GM23338 (cell line): ENCODE measurements around the gene PER3.
A peak's percentile ranks its signal among the peaks of the same experiment; 100 is the strongest.

ENCODE experiments used
- CREB1 ChIP-seq: fragments of 250-450 bp; sonication (Bioruptor Pico); IDR thresholded peaks from 2 replicates; pipeline ENCODE4 v1.5.0; 2020; ENCODE audit warnings: low read depth, mild to moderate bottlenecking, moderate library complexity
- CTCF ChIP-seq, 2 experiments: fragments of 200-600 bp in 1 of 2; sonication (generic) in 1 of 2; conservative IDR thresholded peaks; 2 replicates each; pipeline versions ENCODE4 v1.5.1 to v1.6.1; 2016 to 2017; ENCODE audit warnings: antibody characterized with exemption in 2 of 2, low read depth in 2 of 2, mild to moderate bottlenecking in 2 of 2, moderate library complexity in 1 of 2
- ETS1 ChIP-seq: IDR thresholded peaks from 2 replicates; pipeline ENCODE4 v1.6.1; 2016; ENCODE audit warnings: antibody characterized with exemption
- EZH2 ChIP-seq: fragments of 200-600 bp; sonication (generic); IDR thresholded peaks from one replicate; pipeline ENCODE4 v1.8.0; 2017; ENCODE audit warnings: antibody characterized with exemption, mild to moderate bottlenecking, low read depth; ENCODE audit not compliant: unreplicated experiment
- EZH2phosphoT487 ChIP-seq: fragments of 200-600 bp; sonication (generic); IDR thresholded peaks from one replicate; pipeline ENCODE4 v1.8.1; 2018; ENCODE audit warnings: antibody characterized with exemption; ENCODE audit not compliant: unreplicated experiment
- JUNB ChIP-seq: IDR thresholded peaks from one replicate; pipeline ENCODE4 v1.6.1; 2016; ENCODE audit warnings: antibody characterized with exemption; ENCODE audit not compliant: unreplicated experiment
- NANOG ChIP-seq: IDR thresholded peaks from 2 replicates; pipeline ENCODE4 v1.6.1; 2016; ENCODE audit warnings: antibody characterized with exemption, borderline replicate concordance
- POLR2AphosphoS5 ChIP-seq: IDR thresholded peaks from 2 replicates; pipeline ENCODE4 v1.6.1; 2016; ENCODE audit warnings: antibody characterized with exemption, low read depth
- ZNF114 ChIP-seq: fragments of 250-450 bp; sonication (Bioruptor Pico); IDR thresholded peaks from 2 replicates; pipeline ENCODE4 v1.5.0; 2020; ENCODE audit warnings: mild to moderate bottlenecking, moderate library complexity
- TF ChIP-seq, protein P1 (sequence below): IDR thresholded peaks from one replicate; pipeline ENCODE4 v1.6.1; 2018; ENCODE audit warnings: antibody characterized with exemption; ENCODE audit not compliant: unreplicated experiment

- TF ChIP-seq CTCF (conservative IDR thresholded peaks at IDR 0.05; ENCODE audit: low read depth in 2 of 2) (no peak), JUNB (no peak), POLR2AphosphoS5 (peak; percentile 89), EZH2 (no peak), EZH2phosphoT487 (no peak), CREB1 (CRISPR knock-in tag) (peak; percentile 93), NANOG (no peak), ETS1 (peak; percentile 39; the same call in 1 of the 2 replicates), ZNF114 (CRISPR knock-in tag) (no peak)
- TF ChIP-seq, protein P1, sequence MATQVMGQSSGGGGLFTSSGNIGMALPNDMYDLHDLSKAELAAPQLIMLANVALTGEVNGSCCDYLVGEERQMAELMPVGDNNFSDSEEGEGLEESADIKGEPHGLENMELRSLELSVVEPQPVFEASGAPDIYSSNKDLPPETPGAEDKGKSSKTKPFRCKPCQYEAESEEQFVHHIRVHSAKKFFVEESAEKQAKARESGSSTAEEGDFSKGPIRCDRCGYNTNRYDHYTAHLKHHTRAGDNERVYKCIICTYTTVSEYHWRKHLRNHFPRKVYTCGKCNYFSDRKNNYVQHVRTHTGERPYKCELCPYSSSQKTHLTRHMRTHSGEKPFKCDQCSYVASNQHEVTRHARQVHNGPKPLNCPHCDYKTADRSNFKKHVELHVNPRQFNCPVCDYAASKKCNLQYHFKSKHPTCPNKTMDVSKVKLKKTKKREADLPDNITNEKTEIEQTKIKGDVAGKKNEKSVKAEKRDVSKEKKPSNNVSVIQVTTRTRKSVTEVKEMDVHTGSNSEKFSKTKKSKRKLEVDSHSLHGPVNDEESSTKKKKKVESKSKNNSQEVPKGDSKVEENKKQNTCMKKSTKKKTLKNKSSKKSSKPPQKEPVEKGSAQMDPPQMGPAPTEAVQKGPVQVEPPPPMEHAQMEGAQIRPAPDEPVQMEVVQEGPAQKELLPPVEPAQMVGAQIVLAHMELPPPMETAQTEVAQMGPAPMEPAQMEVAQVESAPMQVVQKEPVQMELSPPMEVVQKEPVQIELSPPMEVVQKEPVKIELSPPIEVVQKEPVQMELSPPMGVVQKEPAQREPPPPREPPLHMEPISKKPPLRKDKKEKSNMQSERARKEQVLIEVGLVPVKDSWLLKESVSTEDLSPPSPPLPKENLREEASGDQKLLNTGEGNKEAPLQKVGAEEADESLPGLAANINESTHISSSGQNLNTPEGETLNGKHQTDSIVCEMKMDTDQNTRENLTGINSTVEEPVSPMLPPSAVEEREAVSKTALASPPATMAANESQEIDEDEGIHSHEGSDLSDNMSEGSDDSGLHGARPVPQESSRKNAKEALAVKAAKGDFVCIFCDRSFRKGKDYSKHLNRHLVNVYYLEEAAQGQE = no peak
These were observed 12.9 kb upstream of the PER3 start, which contains the start of gene VAMP3 for GRCh38 chr1:7770997-7771822.
